ENCODE results near the gene FANCC.
"Not testable (repeated sequence)": the region's sequence is repeated elsewhere in the genome, so short reads cannot be mapped to it uniquely, and the experiment has no call there.

The FANCC gene

GRCh38 chr9:95329061-95329460, 11.6 kb upstream of the FANCC start:
- not testable (repeated sequence) for DNase-seq (ENCODE audit: low spot score)

DNA sequence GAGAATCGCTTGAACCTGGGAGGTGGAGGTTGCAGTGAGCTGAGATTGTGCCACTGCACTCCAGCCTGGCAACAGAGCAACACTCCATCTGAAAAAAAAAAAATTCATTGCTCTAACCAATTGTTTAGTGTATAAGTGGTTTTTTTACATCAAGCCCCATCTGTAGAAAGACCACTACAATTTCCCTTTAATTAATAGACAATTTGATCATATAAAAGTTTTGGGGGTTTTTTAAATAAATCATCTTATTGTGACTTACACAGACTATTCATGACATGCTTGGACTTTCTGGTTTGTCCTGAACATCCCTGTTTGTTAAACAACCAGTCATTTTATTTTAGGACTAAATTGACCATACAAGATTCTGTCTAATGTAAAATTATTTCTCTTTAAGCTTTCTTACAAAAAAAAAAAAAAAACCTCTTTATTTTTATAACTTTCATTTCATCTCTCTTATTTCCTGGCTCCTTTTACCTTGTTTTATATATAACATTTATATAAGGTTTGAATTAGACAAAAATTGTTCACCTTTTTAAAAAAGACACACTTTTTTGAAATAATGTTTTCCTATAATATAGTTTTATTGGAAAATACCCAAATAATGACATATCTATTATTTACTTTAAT, 9.8 kb upstream of the FANCC start:
- no peak for DNase-seq (ENCODE audit: low spot score)

- DNase-seq (ENCODE audit: low spot score) = no peak
Observed at GRCh38 chr9:95325221-95325620, 7.7 kb upstream of the FANCC start.

GRCh38 chr9:95317893-95318211, 343 bp upstream of the FANCC start:
- DNase-seq (ENCODE audit: low spot score) = no peak

- peak; percentile 82 for DNase-seq (ENCODE audit: low spot score)
Observed at GRCh38 chr9:95316794-95317118, 753 bp downstream of the FANCC start.

DNA sequence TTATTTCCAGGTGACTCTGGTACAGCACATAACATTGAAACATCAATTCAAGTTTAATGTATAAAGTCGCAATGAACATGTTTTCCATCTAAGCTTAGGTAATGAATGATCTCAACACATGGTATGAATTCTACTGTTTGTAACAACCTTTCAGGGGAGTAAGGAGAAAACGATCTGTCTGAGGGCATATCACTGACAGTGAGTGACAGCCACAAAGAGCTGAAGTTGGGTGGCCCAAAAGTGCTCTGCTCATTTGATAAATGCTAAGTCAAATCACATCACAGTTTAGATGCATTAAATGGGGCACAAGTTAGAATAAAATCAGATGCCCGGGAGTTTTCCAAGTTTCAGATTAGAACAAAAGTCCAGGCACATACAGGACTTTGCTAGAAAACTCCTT, 1.2 kb downstream of the FANCC start:
- DNase-seq (ENCODE audit: low spot score) = no peak

GRCh38 chr9:95315108-95315746, 2.3 kb downstream of the FANCC start:
- DNase-seq (ENCODE audit: low spot score) = no peak

- peak; percentile 79 for DNase-seq (ENCODE audit: low spot score)
Observed at GRCh38 chr9:95313010-95313498, 4.5 kb downstream of the FANCC start.

GRCh38 chr9:95311961-95312360, 5.5 kb downstream of the FANCC start:
- no peak for DNase-seq (ENCODE audit: low spot score)

DNA sequence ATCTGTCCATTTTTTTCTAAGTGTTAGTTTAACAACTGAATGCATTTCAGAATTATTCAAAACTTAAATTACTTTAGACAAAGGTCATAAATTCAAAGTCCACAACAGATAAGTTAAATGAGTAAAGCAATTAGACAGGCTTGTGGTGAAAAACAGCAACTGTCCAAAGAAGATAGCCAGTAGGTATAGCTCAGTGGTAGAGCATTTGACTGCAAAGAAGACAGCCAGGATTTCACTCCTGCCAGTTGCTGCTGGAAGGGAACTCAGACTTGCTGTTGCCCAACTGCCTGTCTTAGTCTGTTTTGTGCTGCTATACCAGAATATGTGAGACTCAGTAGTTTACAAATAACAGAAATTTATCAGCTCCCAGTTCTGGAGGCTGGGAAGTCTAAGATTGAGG, 10.0 kb downstream of the FANCC start:
- no peak for DNase-seq (ENCODE audit: low spot score)

DNA sequence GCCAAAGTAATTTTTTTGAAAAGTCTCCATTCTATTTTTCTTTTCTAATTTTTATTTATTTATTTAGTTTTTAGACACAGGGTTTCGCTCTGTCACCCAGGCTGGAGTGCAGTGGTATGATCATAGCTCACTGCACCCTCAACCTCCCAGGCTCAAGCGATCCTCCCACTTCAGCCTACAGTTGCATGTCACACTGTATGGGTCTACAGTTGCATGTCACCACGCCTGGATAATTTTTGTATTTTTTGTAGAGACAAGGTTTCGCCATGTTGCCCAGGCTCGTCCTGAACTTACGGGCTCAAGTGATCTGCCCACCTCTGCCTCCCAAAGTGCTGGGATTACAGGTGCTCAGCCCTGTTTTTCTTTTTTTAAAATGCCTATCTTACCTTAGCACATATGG, 10.7 kb downstream of the FANCC start:
- no peak for DNase-seq (ENCODE audit: low spot score)

DNA sequence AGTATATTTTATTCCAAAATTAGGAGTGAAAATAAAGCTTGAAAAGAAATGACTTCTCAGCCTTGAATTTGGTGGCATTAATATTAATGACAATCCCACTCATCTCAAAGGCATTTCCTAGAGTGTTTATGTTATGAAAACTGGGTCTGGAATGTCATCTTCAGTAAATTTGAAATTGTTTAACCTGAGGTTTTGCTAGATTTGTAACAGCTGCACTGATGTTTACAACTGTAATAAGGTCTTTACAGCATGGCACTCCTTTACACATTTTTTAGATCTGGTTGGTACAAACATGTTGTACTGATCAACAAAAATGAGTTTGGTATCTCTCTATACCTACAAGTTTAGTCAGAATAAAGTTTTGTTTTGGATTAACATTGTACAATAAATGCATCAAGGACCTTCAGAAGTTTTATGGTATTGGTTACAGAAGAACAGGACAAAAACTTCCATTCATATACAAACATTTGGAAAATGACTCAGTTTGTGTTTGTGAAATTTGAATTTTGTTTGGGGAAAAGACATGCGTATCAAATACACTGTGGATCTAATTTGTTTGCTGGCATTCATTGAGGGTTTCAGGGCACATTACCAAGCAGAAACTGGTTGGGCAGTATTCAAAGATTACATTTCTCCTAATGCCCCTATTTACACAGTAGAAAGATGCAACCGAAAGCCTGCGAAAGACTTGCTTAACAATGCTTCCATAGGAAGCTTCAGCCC, 11.6 kb downstream of the FANCC start:
- no peak for DNase-seq (ENCODE audit: low spot score)

GRCh38 chr9:95302479-95302878, 15.0 kb downstream of the FANCC start:
- DNase-seq (ENCODE audit: low spot score) = no peak

DNA sequence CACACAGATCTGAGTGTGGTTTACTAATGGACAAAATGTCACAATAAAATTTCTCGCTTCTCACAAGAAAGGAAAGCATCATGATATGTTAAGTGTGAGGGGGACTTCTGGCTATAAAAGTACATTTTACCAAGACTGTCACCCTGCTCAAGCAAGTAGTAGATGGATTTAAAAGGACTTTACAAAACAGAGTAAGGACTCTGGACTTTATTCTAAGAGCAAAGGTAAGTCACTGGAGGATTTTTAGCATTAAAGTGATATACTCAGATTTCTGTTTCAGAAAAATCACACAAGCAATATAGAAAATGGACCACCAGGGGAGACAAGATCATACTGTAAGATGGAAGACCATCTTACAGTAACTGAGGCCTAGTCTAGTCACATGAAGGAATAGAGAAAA, 19.7 kb downstream of the FANCC start:
- DNase-seq (ENCODE audit: low spot score) = no peak

DNA sequence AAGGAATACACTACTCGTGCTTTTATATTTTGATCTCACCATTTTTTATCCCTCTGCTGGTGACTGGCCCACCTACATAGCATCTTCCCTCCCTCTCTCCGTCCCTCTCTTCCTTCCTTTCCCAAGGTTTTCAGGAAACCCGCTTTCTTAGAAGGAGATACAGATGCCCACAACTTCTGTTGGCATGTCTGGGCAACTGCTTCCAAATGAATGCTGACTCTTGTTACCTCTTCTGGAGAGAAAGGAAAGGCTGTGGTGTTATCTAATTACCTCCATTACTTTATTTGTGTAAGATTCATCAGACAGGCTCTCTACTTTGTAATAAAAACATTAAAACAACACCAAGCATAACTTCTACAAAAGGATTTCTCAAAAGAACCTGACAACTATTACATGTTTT, 20.2 kb downstream of the FANCC start:
- no peak for DNase-seq (ENCODE audit: low spot score)

GRCh38 chr9:95296761-95297160, 20.7 kb downstream of the FANCC start:
- no peak for DNase-seq (ENCODE audit: low spot score)

- DNase-seq (ENCODE audit: low spot score) = not testable (repeated sequence)
Observed at GRCh38 chr9:95293296-95293695, 24.2 kb downstream of the FANCC start.

DNA sequence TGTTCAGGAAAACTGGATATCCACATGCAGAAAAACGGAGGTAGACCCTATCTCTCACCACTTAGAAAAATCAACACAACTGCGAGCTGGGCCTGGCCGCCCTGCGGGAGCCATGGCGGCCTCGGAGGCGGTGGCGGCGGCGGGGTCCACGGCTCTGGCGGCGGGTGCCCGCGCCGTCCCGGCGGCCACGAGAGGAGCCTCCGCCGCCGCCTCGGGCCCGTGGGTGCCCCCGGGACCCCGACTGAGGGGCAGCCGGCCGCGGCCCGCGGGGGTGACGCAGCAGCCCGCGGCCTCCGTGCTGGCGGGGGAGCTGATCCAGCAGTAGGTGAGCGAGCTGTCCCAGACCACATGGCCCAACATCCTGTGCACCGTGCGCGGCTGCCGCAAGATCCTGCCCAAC, 25.3 kb downstream of the FANCC start:
- no peak for DNase-seq (ENCODE audit: low spot score)

DNA sequence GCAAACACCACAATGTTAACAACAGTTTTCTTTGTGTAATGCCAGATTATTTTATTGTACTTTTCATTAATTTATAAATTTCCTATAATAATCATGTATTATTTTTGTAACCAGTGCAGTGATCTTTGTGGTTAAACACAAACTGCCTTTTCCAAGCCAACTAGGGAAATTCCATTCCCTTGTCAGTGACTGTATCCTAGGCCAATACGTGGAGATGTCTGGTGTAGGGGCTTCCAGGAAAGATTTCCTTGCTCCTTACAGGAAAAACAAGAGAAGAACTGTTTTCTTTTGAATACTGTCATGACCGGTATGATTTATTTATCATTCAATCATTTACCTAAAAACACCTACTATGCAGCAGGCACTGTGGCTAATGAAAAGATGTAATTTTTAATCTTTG, 31.4 kb downstream of the FANCC start:
- no peak for DNase-seq (ENCODE audit: low spot score)

- no peak for DNase-seq (ENCODE audit: low spot score)
Observed at GRCh38 chr9:95285307-95285706, 32.2 kb downstream of the FANCC start.

DNA sequence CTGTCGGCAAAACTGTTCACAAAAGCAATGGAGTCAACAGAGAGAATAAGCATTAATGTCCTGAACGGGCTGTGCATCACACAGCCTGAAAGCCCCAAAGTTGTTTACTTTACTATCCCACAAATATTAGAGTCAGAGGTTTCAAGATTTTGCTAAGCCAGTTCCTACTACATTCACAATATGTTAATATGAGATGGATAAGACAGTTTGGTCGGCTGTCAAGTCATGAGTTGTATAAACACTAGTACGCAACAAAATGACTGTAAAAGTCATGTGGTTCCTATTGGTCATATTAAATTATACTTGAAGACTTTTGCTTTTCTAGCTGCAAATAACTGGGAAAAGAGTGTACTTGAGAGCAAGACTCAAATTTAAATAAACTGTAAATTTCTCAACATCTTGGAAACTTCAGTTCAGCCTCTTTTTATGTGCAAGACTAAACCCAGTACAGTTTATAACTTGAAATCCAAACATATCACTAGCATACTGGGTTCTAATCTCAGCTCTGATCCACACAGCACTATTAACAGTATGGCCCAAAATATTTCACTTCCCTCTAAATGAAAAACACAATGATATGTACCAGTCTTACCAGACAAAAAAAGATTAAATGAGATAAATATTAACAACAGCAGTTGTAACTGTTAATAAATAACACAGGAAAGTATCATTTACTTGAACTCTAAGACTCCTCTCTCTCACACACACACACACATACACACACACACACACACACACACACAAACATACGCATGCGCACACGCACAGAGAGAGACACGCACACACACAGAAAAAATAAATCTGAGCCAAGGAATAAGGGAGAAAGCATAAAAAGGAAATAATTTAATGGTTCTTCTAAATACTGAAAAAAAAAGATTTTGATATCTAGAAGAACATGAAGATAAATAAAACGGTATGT, 33.1 kb downstream of the FANCC start:
- DNase-seq (ENCODE audit: low spot score) = no peak

DNA sequence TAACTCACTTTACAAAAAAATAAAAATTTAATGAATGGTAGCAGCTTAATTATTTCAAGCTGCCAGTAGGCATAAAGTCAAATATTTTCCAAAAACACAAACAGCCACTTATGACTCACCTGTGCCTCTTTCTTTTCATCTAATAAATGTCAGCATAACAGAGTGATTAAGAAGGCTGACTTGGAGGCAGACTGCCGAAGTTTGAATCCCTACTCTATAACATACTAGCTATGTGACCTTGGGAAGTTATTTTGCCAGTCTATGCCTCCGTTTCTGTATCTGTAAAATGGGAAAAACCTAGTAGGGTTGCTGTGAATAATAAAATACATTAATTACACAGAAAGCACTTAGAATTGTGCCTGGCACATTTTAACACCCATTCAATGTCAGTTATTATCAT, 33.8 kb downstream of the FANCC start:
- DNase-seq (ENCODE audit: low spot score) = no peak

GRCh38 chr9:95282332-95282731, 35.2 kb downstream of the FANCC start:
- DNase-seq (ENCODE audit: low spot score) = no peak
